Calu3 (cell line): ENCODE measurements around the gene DESI2. TPM values are rescaled to one million over a fixed set of nuclear protein-coding genes. Genes with fewer than 3 reads are reported as not detected.

ENCODE experiments used
- total RNA-seq: library from RNA; stranded (reverse); gene quantifications from 2 replicates; pipeline ENCODE4 v1.2.3, GENCODE V29; 2022

The DESI2 gene
- total RNA-seq, 1 experiment from 2014 or later = 39.1 TPM

Other genes starting within 250 kb of the DESI2 start
- 68.3 and 69.6 TPM in 2 replicates for gene ADSS2, start 201.2 kb upstream of the DESI2 start, total RNA-seq
- 0.49 and 1.3 TPM in 2 replicates for gene CATSPERE, start 191.9 kb upstream of the DESI2 start, total RNA-seq
- gene COX20, start 182.5 kb downstream of the DESI2 start, total RNA-seq = 22.6 and 32.8 TPM in 2 replicates
- gene HNRNPU, start 211.4 kb downstream of the DESI2 start, total RNA-seq = 418 and 453 TPM in 2 replicates